Astrocyte of the cerebellum (primary cell): ENCODE data around the gene NFATC3.

Experiments used
- DNase-seq: peaks from one replicate; pipeline ENCODE4 v3.0.0-alpha.2; 2011; ENCODE audit warnings: low read depth
- H3K4me3 ChIP-seq: 2 replicates; pipeline ENCODE4 v1.5.1; 2011; ENCODE audit warnings: mild to moderate bottlenecking, low read depth, low read length, moderate library complexity
- in situ Hi-C: cut with HindIII; loops from 2 replicates; pipeline ENCODE4 v1.10.0; 2017; ENCODE audit warnings: low sequenced_read_pairs
- TF ChIP-seq, protein P1 (sequence below): IDR thresholded peaks from 2 replicates; pipeline ENCODE4 v1.5.1; 2012; ENCODE audit warnings: low read length, low read depth, moderate library complexity, mild to moderate bottlenecking; ENCODE audit errors: missing control alignments

NFATC3 gene

DNA sequence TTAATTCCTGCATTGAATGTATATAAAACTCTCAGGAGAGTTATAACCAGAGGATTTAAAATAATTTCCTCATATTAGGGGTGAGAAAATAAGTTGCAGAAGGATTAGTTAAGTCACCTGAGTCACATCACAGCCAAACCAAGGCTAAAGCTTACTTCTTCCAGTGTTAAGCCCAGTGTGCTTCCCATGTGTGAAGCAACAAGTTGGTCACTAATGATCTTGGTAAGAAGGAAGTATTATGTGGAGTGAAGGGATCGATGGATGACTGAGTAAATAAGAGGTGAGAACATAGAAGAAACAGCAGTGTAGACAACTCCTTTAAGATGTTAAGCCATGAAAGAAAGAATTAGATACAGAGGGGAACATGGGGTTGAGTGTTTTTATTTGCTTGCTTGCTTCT is 130.1 kb downstream of the NFATC3 start:
- DNase-seq: no peak
- TF ChIP-seq, protein P1, sequence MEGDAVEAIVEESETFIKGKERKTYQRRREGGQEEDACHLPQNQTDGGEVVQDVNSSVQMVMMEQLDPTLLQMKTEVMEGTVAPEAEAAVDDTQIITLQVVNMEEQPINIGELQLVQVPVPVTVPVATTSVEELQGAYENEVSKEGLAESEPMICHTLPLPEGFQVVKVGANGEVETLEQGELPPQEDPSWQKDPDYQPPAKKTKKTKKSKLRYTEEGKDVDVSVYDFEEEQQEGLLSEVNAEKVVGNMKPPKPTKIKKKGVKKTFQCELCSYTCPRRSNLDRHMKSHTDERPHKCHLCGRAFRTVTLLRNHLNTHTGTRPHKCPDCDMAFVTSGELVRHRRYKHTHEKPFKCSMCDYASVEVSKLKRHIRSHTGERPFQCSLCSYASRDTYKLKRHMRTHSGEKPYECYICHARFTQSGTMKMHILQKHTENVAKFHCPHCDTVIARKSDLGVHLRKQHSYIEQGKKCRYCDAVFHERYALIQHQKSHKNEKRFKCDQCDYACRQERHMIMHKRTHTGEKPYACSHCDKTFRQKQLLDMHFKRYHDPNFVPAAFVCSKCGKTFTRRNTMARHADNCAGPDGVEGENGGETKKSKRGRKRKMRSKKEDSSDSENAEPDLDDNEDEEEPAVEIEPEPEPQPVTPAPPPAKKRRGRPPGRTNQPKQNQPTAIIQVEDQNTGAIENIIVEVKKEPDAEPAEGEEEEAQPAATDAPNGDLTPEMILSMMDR: no peak
- H3K4me3 ChIP-seq: no peak overlapping the region
- in situ Hi-C loops: no loop called here

DNA sequence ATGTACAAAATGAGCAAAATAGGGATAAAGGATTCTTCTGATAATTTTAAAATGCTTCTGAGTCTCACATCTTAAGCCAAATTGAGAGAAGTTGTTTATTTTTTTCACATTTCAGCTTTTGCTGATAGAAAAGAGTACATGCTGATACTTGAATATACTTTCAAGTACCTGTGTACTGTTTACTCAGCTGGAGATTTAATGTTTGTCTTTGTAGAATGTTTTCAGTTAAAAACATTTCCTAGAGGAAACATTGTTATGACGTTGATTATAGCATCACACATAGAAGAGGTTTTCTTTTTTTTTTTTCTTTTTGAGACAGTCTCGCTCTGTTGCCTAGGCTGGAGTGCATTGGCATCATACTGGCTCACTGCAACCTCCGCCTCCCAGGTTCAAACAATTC is 131.1 kb downstream of the NFATC3 start:
- TF ChIP-seq, protein P1: no peak
- no peak for DNase-seq
- H3K4me3 ChIP-seq: no peak overlapping the region
- in situ Hi-C loops: no loop called here

DNA sequence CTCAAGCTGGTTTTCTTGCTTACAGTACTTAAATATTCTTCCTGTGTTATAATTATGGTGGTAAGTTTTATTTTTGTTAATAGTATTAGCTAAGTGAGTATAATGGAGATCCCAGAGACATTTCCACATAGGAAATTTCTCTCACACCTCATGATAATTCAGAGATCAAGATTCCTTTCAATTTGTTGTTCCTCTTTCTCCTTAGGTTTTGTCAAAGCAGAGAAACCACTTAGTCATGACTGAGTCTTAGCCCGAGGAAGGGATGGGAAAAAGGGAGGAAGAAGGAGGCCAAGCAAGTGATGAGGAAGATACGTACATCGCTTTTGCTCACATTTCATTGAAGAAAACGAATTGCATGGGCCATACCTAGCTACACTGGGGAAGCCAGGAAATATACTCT is 132.3 kb downstream of the NFATC3 start:
- H3K4me3 ChIP-seq: no peak overlapping the region
- DNase-seq: no peak
- TF ChIP-seq, protein P1: no peak
- in situ Hi-C loops: no loop called here

DNA sequence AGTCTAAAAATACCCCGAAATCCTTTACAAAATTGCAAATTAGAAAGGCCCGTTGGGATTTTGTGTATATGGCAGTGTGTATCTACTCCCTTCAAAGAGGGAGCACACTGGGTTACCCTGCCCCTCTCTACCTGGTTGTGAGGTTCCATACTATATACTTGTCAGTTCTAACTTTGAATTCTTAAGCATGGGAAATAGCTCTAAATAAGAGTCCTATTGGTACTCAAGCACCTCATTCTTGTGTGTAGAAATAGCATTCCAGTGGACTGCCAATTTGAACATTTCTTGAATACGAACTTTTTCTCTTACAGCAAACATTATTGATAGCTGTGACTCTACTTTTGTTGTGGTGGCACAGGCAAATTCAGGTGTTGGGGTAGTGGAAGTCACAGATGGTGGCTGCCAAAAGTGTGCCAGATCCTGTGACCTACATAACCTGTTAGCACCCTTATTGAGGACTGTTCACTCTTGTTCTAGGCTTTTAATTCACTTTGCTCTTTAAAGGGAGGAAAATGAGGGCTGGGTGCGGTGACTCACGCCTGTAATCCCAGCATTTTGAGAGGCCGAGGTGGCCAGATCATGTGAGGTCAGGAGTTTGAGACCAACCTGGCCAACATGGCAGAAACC is 134.7 kb downstream of the NFATC3 start:
- in situ Hi-C loops: no loop called here
- TF ChIP-seq, protein P1: no peak
- DNase-seq: no peak
- H3K4me3 ChIP-seq: no peak overlapping the region

DNA sequence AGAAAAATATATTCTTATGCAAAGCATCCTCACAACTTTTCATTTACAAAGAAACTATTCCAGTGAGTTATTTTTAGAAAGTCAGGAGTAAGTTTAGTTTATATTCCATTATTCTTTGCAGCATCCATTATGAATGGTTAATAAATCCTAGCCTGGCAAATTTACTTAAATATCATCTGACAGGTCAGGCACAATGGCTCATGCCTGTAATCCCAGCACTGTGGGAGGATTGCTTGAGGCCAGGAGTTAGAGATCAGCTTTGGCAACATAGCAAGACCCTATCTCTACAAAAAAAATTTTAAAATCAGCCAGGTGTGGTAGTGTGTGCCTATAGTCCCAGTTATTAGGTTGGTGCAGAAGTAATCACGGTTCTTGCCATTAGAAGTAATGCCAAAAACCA is 137.9 kb downstream of the NFATC3 start:
- H3K4me3 ChIP-seq: no peak overlapping the region
- TF ChIP-seq, protein P1: no peak
- no peak for DNase-seq
- in situ Hi-C loops: no loop called here

DNA sequence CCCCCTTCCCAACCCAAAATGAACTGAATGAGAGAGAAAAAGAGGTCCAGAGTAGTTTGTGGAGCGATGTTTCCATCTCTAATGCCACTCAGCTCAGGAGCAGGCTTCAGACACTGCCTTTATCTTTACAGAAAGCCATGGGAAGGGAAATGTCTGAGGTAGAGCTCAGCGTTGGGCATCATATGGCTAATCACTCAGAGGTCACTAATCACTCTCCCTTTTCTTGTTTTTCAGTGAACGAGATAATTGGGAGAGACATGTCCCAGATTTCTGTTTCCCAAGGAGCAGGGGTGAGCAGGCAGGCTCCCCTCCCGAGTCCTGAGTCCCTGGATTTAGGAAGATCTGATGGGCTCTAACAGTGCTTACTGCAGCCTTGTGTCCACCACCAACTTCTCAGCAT is 140.9 kb downstream of the NFATC3 start:
- in situ Hi-C loops: no loop called here
- H3K4me3 ChIP-seq: no peak overlapping the region
- no peak for DNase-seq
- TF ChIP-seq, protein P1: no peak
